Activated CD4-positive, alpha-beta memory T cell treated with anti-CD3 and anti-CD28 coated beads, Interleukin-2, amount 10 ng/mL, durations not matched to agents 7 days and 5 days (primary cell): ENCODE results near the gene GNL1. TPM values are rescaled to one million over a fixed set of nuclear protein-coding genes. Genes with fewer than 3 reads are reported as not detected.
A peak's percentile ranks its signal among the peaks of the same experiment; 100 is the strongest.
"Not testable (repeated sequence)": the region's sequence is repeated elsewhere in the genome, so short reads cannot be mapped to it uniquely, and the experiment has no call there.

Experiments
- CTCF ChIA-PET: fragments of 350-600 bp; sonication (Branson Sonifier 250); formaldehyde crosslinking; loops from one replicate; lab custom pipeline; 2021; ENCODE audit warnings: antibody characterized with exemption, inconsistent platforms; lab: Charles Lee
- POLR2A ChIA-PET: fragments of 350-600 bp; sonication (Branson Sonifier 250); formaldehyde crosslinking; loops from one replicate; lab custom pipeline; 2021; ENCODE audit warnings: antibody characterized with exemption; lab: Charles Lee
- DNase-seq: peaks from one replicate; pipeline ENCODE4 v3.0.0-alpha.2; 2020
- H3K27ac Mint-ChIP-seq: one replicate; pipeline ENCODE4 v1.8.0; 2021; ENCODE audit warnings: mild to moderate bottlenecking, mixed read lengths
- H3K27me3 Mint-ChIP-seq: one replicate; pipeline ENCODE4 v1.8.0; 2021; ENCODE audit warnings: mixed read lengths
- H3K36me3 Mint-ChIP-seq: one replicate; pipeline ENCODE4 v1.8.0; 2021; ENCODE audit warnings: low read depth, mixed read lengths
- H3K4me1 Mint-ChIP-seq: one replicate; pipeline ENCODE4 v1.8.0; 2021; ENCODE audit warnings: mixed read lengths
- H3K4me3 Mint-ChIP-seq: one replicate; pipeline ENCODE4 v1.8.0; 2021; ENCODE audit warnings: mild to moderate bottlenecking, mixed read lengths
- H3K9me3 Mint-ChIP-seq: one replicate; pipeline ENCODE4 v1.8.0; 2021; ENCODE audit warnings: mixed read lengths
- total RNA-seq, 2 experiments: library from RNA; stranded (reverse); gene quantifications; one replicate each; pipeline ENCODE4 v1.2.3, GENCODE V29; 2021

GNL1 gene
- total RNA-seq, 2 experiments from 2014 or later = 62.1 to 70.8 TPM

- peaks cover 17% of the 10 kb centered on the region for H3K9me3 Mint-ChIP-seq
- CTCF ChIA-PET = interaction anchor here (3.8 kb wide), 1 partner anchor 11 kb away, joined by 15 read pairs; no protein-coding TSS in a partner anchor
- H3K4me1 Mint-ChIP-seq = peaks cover 30% of the 10 kb centered on the region
- POLR2A ChIA-PET = interaction anchor here (1.1 to 1.2 kb wide), 2 partner anchors 21 to 43 kb away, joined by 3 to 4 read pairs; no protein-coding TSS in a partner anchor
- not testable (repeated sequence) for H3K27ac Mint-ChIP-seq, H3K4me3 Mint-ChIP-seq, DNase-seq
- H3K36me3 Mint-ChIP-seq = peaks cover 41% of the 10 kb centered on the region
- peaks cover 12% of the 10 kb centered on the region for H3K27me3 Mint-ChIP-seq
Observed at GRCh38 chr6:30521082-30521481, 35.2 kb downstream of the GNL1 start.

DNA sequence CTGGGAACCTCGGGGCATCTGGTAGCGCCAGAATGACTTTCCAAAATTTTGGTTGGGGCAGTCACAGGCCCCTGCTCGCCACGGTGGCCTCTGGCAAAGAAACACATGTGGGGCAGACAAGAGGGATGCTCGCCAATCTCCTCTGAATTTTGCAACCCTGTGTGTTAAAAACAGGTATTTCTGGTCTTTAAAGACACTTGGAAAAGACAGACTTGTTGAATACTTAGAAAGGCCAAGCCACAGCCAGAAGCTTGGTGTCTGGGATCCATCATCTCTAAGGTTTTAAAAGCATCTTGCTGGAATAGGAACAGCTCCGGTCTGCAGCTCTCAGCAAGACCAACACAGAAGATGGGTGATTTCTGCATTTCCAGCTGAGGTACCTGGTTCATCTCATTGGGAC is 35.8 kb downstream of the GNL1 start:
- ChIA-PET CTCF (interaction anchor here (3.8 kb wide), 1 partner anchor 12 kb away, joined by 15 read pairs; no protein-coding TSS in a partner anchor), POLR2A (no interaction called here)
- H3K36me3 Mint-ChIP-seq = peaks cover 41% of the 10 kb centered on the region
- DNase-seq = no peak
- H3K27me3 Mint-ChIP-seq = peaks cover 12% of the 10 kb centered on the region
- no peak overlapping the region for H3K4me3 Mint-ChIP-seq
- H3K9me3 Mint-ChIP-seq = peaks cover 17% of the 10 kb centered on the region
- H3K4me1 Mint-ChIP-seq = peaks cover 32% of the 10 kb centered on the region
- H3K27ac Mint-ChIP-seq = no peak overlapping the region

- DNase-seq, H3K27me3 Mint-ChIP-seq, H3K4me3 Mint-ChIP-seq: not testable (repeated sequence)
- Mint-ChIP-seq H3K36me3 (peaks cover 34% of the 10 kb centered on the region), H3K4me1 (peaks cover 42% of the 10 kb centered on the region), H3K9me3 (peaks cover 17% of the 10 kb centered on the region), H3K27ac (peak overlapping the region; percentile 66)
- CTCF ChIA-PET = interaction anchor here (0.9 to 1.3 kb wide), 9 partner anchors 9 to 161 kb away, joined by 3 to 9 read pairs (median 4); no protein-coding TSS in a partner anchor
- POLR2A ChIA-PET = interaction anchor here (0.8 to 3.8 kb wide), 6 partner anchors 9 to 68 kb away, joined by 3 to 32 read pairs (median 5); no protein-coding TSS in a partner anchor
Observed at GRCh38 chr6:30518505-30519145, 37.7 kb downstream of the GNL1 start.

- H3K27me3 Mint-ChIP-seq, H3K4me3 Mint-ChIP-seq, DNase-seq: not testable (repeated sequence)
- Mint-ChIP-seq H3K4me1 (peaks cover 42% of the 10 kb centered on the region), H3K36me3 (peaks cover 30% of the 10 kb centered on the region), H3K9me3 (peaks cover 17% of the 10 kb centered on the region), H3K27ac (peak overlapping the region; percentile 96)
- ChIA-PET POLR2A (interaction anchor here (0.8 to 3.8 kb wide), 6 partner anchors 10 to 67 kb away, joined by 3 to 32 read pairs (median 5); no protein-coding TSS in a partner anchor), CTCF (interaction anchor here (0.9 to 1.9 kb wide), 11 partner anchors 9 to 161 kb away, joined by 3 to 11 read pairs (median 4); no protein-coding TSS in a partner anchor)
Observed at GRCh38 chr6:30517767-30518504, 38.4 kb downstream of the GNL1 start.

GRCh38 chr6:30516754-30517076 is 39.6 kb downstream of the GNL1 start:
- CTCF ChIA-PET = interaction anchor here (0.6 to 2.4 kb wide), 12 partner anchors 13 to 563 kb away, joined by 3 to 12 read pairs (median 4); no protein-coding TSS in a partner anchor
- H3K4me1 Mint-ChIP-seq = peaks cover 41% of the 10 kb centered on the region
- H3K36me3 Mint-ChIP-seq = peaks cover 24% of the 10 kb centered on the region

GRCh38 chr6:30515944-30516753 is 40.1 kb downstream of the GNL1 start:
- H3K36me3 Mint-ChIP-seq = peaks cover 24% of the 10 kb centered on the region
- peaks cover 17% of the 10 kb centered on the region for H3K9me3 Mint-ChIP-seq
- H3K4me1 Mint-ChIP-seq = peaks cover 43% of the 10 kb centered on the region
- CTCF ChIA-PET = interaction anchor here (0.5 to 2.4 kb wide), 13 partner anchors 12 to 563 kb away, joined by 3 to 12 read pairs (median 4); no protein-coding TSS in a partner anchor
- H3K4me3 Mint-ChIP-seq = peak overlapping the region; percentile 66
- peak overlapping the region; percentile 96 for H3K27ac Mint-ChIP-seq
- DNase-seq = peak; percentile 94
- POLR2A ChIA-PET = interaction anchor here (0.6 to 3.8 kb wide), 13 partner anchors 10 to 302 kb away, joined by 3 to 32 read pairs (median 5); partner anchors contain the start of genes PRR3 and TRIM39
- H3K27me3 Mint-ChIP-seq = no peaks in the 10 kb centered on the region

More at GRCh38 chr6:30516754-30517076, 39.6 kb downstream of the GNL1 start:
- not testable (repeated sequence) for H3K27me3 Mint-ChIP-seq, DNase-seq
- Mint-ChIP-seq H3K9me3 (peaks cover 17% of the 10 kb centered on the region), H3K27ac (peak overlapping the region; percentile 96), H3K4me3 (peak overlapping the region; percentile 66)
- POLR2A ChIA-PET = interaction anchor here (0.9 to 3.8 kb wide), 11 partner anchors 13 to 190 kb away, joined by 3 to 32 read pairs (median 6); partner anchors contain the start of genes PRR3 and TRIM39

GRCh38 chr6:30515106-30515505 is 41.2 kb downstream of the GNL1 start:
- Mint-ChIP-seq H3K9me3 (peaks cover 14% of the 10 kb centered on the region), H3K27ac (peak overlapping the region; percentile 96), H3K27me3 (no peaks in the 10 kb centered on the region), H3K36me3 (peaks cover 19% of the 10 kb centered on the region), H3K4me1 (peaks cover 47% of the 10 kb centered on the region), H3K4me3 (peak overlapping the region; percentile 66)
- DNase-seq = no peak
- ChIA-PET CTCF (interaction anchor here (2.4 kb wide), 1 partner anchor 26 kb away, joined by 12 read pairs; no protein-coding TSS in a partner anchor), POLR2A (interaction anchor here (0.6 to 15.6 kb wide), 5 partner anchors 15 to 301 kb away, joined by 3 to 290 read pairs (median 8); no protein-coding TSS in a partner anchor)

DNA sequence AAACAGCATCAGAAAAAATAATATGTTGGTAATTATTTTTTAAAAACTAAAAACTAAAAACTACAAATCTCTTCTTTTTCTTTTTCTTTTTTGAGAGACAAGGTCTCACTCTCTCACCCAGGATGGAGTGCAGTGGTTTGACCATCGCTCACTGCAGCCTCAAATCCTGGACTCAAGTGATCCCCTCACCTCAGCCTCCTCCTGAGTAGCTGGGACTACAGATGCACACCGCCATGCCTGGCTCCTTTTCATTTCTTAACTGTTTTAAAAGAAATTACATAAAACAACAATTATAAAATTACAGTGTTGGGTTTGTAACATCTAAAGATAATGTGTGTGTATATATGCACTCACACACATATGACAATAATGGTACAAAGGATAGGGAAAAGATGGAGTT is 42.8 kb downstream of the GNL1 start:
- H3K27ac Mint-ChIP-seq = no peak overlapping the region
- H3K4me1 Mint-ChIP-seq = peaks cover 54% of the 10 kb centered on the region
- ChIA-PET CTCF (interaction anchor here (3.5 kb wide), 1 partner anchor 19 kb away, joined by 20 read pairs; no protein-coding TSS in a partner anchor), POLR2A (interaction anchor here (15.6 kb wide), 1 partner anchor 20 kb away, joined by 290 read pairs; no protein-coding TSS in a partner anchor)
- no peak for DNase-seq
- H3K27me3 Mint-ChIP-seq = no peaks in the 10 kb centered on the region
- H3K36me3 Mint-ChIP-seq = peaks cover 3% of the 10 kb centered on the region
- H3K9me3 Mint-ChIP-seq = peaks cover 6% of the 10 kb centered on the region
- H3K4me3 Mint-ChIP-seq = no peak overlapping the region

DNA sequence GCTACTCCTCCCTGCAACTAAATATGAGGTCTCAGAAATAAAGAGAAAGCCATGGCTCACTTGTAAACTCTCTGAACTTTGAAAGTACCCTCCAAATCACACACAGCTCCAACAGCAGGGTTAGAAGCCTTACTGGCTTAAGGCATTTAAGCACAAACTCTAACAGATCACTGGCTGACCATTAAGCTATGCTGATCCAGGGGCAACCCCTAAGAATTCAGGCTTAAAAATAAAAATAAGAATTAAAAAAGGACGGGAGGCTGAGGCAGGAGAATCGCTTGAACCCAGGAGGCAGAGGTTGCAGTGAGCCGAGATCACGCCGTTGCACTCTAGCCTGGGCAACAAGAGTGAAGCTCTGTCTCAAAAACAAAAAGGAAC is 45.1 kb downstream of the GNL1 start:
- Mint-ChIP-seq H3K9me3 (no peaks in the 10 kb centered on the region), H3K4me3 (no peak overlapping the region), H3K4me1 (peaks cover 59% of the 10 kb centered on the region)

GRCh38 chr6:30510419-30511168 is 45.7 kb downstream of the GNL1 start:
- ChIA-PET CTCF (interaction anchor here (0.6 to 4.0 kb wide), 8 partner anchors 10 to 979 kb away, joined by 3 to 28 read pairs (median 10); no protein-coding TSS in a partner anchor), POLR2A (interaction anchor here (0.8 to 15.6 kb wide), 9 partner anchors 10 to 174 kb away, joined by 3 to 290 read pairs (median 8); no protein-coding TSS in a partner anchor)
- H3K4me1 Mint-ChIP-seq = peaks cover 55% of the 10 kb centered on the region
- no peaks in the 10 kb centered on the region for H3K9me3 Mint-ChIP-seq
- no peak for DNase-seq
- no peak overlapping the region for H3K27ac Mint-ChIP-seq
- no peak overlapping the region for H3K4me3 Mint-ChIP-seq
- H3K27me3 Mint-ChIP-seq = no peaks in the 10 kb centered on the region
- peaks cover 4% of the 10 kb centered on the region for H3K36me3 Mint-ChIP-seq

More for the DNA sequence above, 45.1 kb downstream of the GNL1 start:
- Mint-ChIP-seq H3K27me3 (no peaks in the 10 kb centered on the region), H3K27ac (no peak overlapping the region), H3K36me3 (peaks cover 4% of the 10 kb centered on the region)
- no peak for DNase-seq
- ChIA-PET CTCF (interaction anchor here (0.6 to 4.0 kb wide), 7 partner anchors 10 to 978 kb away, joined by 3 to 28 read pairs (median 6); no protein-coding TSS in a partner anchor), POLR2A (interaction anchor here (0.8 to 15.6 kb wide), 4 partner anchors 10 to 31 kb away, joined by 3 to 290 read pairs (median 10); no protein-coding TSS in a partner anchor)
